ENCODE data around the gene TBCD. TPM values are rescaled to one million over a fixed set of nuclear protein-coding genes. Genes with fewer than 3 reads are reported as not detected.

Gene TBCD
- polyA plus RNA-seq (ENCODE audit: insufficient read length in 3 of 3) = 10 to 100 TPM; 68.4 to 88.6 (median 83.1) TPM
- long read RNA-seq, donor 1, full-length matches to known transcripts = 15 of 15 reads
- long read RNA-seq, donor 1, partial matches to known transcripts = 0 of 15 reads
- long read RNA-seq, donor 1, other reads (novel, unspliced or antisense) = 0 of 15 reads
- long read RNA-seq, donor 2, full-length matches to known transcripts = 15 of 29 reads
- long read RNA-seq, donor 2, partial matches to known transcripts = 14 of 29 reads
- long read RNA-seq, donor 2, other reads (novel, unspliced or antisense) = 0 of 29 reads
- long read RNA-seq, donor 3, full-length matches to known transcripts = 17 of 17 reads
- long read RNA-seq, donor 3, partial matches to known transcripts = 0 of 17 reads
- long read RNA-seq, donor 3, other reads (novel, unspliced or antisense) = 0 of 17 reads
- long read RNA-seq, donor 4, transcript TBCD-208 (3 exons, 776 nt) = major isoform, 12 of 24 reads
- long read RNA-seq, donor 4, partial matches to known transcripts = 7 of 24 reads
- long read RNA-seq, donor 4, other reads (novel, unspliced or antisense) = 0 of 24 reads
- long read RNA-seq, donor 5, transcript TBCD-208 (3 exons, 776 nt) = major isoform, 5 of 6 reads
- long read RNA-seq, donor 5, partial matches to known transcripts = 0 of 6 reads
- long read RNA-seq, donor 5, other reads (novel, unspliced or antisense) = 0 of 6 reads
- long read RNA-seq, donor 6, transcript TBCD-208 (3 exons, 776 nt) = major isoform, 6 of 20 reads
- long read RNA-seq, donor 6, partial matches to known transcripts = 11 of 20 reads
- long read RNA-seq, donor 6, other reads (novel, unspliced or antisense) = 0 of 20 reads
- long read RNA-seq, donor 7, full-length matches to known transcripts = 17 of 22 reads
- long read RNA-seq, donor 7, partial matches to known transcripts = 5 of 22 reads
- long read RNA-seq, donor 7, other reads (novel, unspliced or antisense) = 0 of 22 reads
- long read RNA-seq, donor 8, full-length matches to known transcripts = 17 of 17 reads
- long read RNA-seq, donor 8, partial matches to known transcripts = 0 of 17 reads
- long read RNA-seq, donor 8, other reads (novel, unspliced or antisense) = 0 of 17 reads
- long read RNA-seq, donor 9, transcript TBCD-208 (3 exons, 776 nt) = major isoform, 16 of 41 reads
- long read RNA-seq, donor 9, partial matches to known transcripts = 20 of 41 reads
- long read RNA-seq, donor 9, other reads (novel, unspliced or antisense) = 0 of 41 reads
- long read RNA-seq, donor 10, transcript TBCD-208 (3 exons, 776 nt) = major isoform, 16 of 26 reads
- long read RNA-seq, donor 10, partial matches to known transcripts = 5 of 26 reads
- long read RNA-seq, donor 10, other reads (novel, unspliced or antisense) = 0 of 26 reads
- long read RNA-seq, donor 11, full-length matches to known transcripts = 10 of 10 reads
- long read RNA-seq, donor 11, partial matches to known transcripts = 0 of 10 reads
- long read RNA-seq, donor 11, other reads (novel, unspliced or antisense) = 0 of 10 reads
- long read RNA-seq, donor 12, full-length matches to known transcripts = 26 of 44 reads
- long read RNA-seq, donor 12, partial matches to known transcripts = 18 of 44 reads
- long read RNA-seq, donor 12, other reads (novel, unspliced or antisense) = 0 of 44 reads
- long read RNA-seq, donor 13, transcript TBCD-208 (3 exons, 776 nt) = major isoform, 14 of 20 reads
- long read RNA-seq, donor 13, partial matches to known transcripts = 0 of 20 reads
- long read RNA-seq, donor 13, other reads (novel, unspliced or antisense) = 0 of 20 reads
- long read RNA-seq, donor 14 = 0 reads
- long read RNA-seq, donor 15 = 0 reads
- long read RNA-seq, donor 16, full-length matches to known transcripts = 23 of 23 reads
- long read RNA-seq, donor 16, partial matches to known transcripts = 0 of 23 reads
- long read RNA-seq, donor 16, other reads (novel, unspliced or antisense) = 0 of 23 reads

GRCh38 chr17:82751571-82752370 is at the start of gene TBCD:
TBCD (plus strand) TSS chr17:82752065; CDS start chr17:82752194, 129 bp downstream.
- peak; percentile 87 for DNase-seq

GRCh38 chr17:82702231-82702927 is 49.5 kb upstream of the TBCD start:
- DNase-seq = no peak

- no peak for DNase-seq
Observed at GRCh38 chr17:82703036-82703745, 48.7 kb upstream of the TBCD start.

GRCh38 chr17:82703935-82704865 is 47.7 kb upstream of the TBCD start:
- DNase-seq = no peak

- DNase-seq = no peak
Observed at GRCh38 chr17:82704886-82705285, 47.0 kb upstream of the TBCD start.

- no peak for DNase-seq
Observed at GRCh38 chr17:82705756-82706155, 46.1 kb upstream of the TBCD start.

- no peak for DNase-seq
Observed at GRCh38 chr17:82709024-82709675, 42.7 kb upstream of the TBCD start.

- no peak for DNase-seq
Observed at GRCh38 chr17:82709676-82710498, 42.0 kb upstream of the TBCD start.

- DNase-seq = no peak
Observed at GRCh38 chr17:82710499-82711232, 41.2 kb upstream of the TBCD start.

- DNase-seq = no peak
Observed at GRCh38 chr17:82713071-82713723, 38.7 kb upstream of the TBCD start.

- peak; percentile 96 for DNase-seq
Observed at GRCh38 chr17:82716203-82717010, 35.5 kb upstream of the TBCD start, which contains the start of gene FN3KRP. FN3KRP (plus strand) TSS chr17:82716706; CDS start chr17:82716756, 50 bp downstream.

GRCh38 chr17:82718986-82719685 is 32.7 kb upstream of the TBCD start:
- no peak for DNase-seq

- no peak for DNase-seq
Observed at GRCh38 chr17:82720204-82720603, 31.7 kb upstream of the TBCD start.
